Smooth muscle cell (in vitro differentiated cells): ENCODE measurements around the gene CHRDL2. TPM values are rescaled to one million over a fixed set of nuclear protein-coding genes. Genes with fewer than 3 reads are reported as not detected.

Experiments
- DNase-seq: peaks from one replicate; lab custom pipeline; 2025; ENCODE audit not compliant: unreplicated experiment; lab: John Stamatoyannopoulos, UW
- H2AFZ ChIP-seq: fragments of 200-600 bp; sonication (generic); 2 replicates; pipeline ENCODE4 v1.6.0; 2016; ENCODE audit warnings: antibody characterized with exemption, low read depth, mild to moderate bottlenecking
- H3F3A ChIP-seq: fragments of 200-600 bp; sonication (generic); 2 replicates; pipeline ENCODE4 v1.6.0; 2017; ENCODE audit warnings: antibody characterized with exemption, low read depth
- H3K27ac ChIP-seq: fragments of 200-600 bp; sonication (generic); 2 replicates; pipeline ENCODE4 v1.5.1; 2016; ENCODE audit warnings: low read depth, mild to moderate bottlenecking
- H3K27me3 ChIP-seq: fragments of 200-600 bp; sonication (generic); 2 replicates; pipeline ENCODE4 v1.6.1; 2016; ENCODE audit warnings: low read depth, mild to moderate bottlenecking
- H3K36me3 ChIP-seq: fragments of 200-600 bp; sonication (generic); 2 replicates; pipeline ENCODE4 v1.5.1; 2016; ENCODE audit warnings: low read depth
- H3K4me1 ChIP-seq: fragments of 200-600 bp; sonication (generic); 2 replicates; pipeline ENCODE4 v1.5.1; 2016; ENCODE audit warnings: low read depth
- H3K4me2 ChIP-seq: fragments of 200-600 bp; sonication (generic); 2 replicates; pipeline ENCODE4 v1.6.0; 2016; ENCODE audit warnings: mild to moderate bottlenecking
- H3K4me3 ChIP-seq: fragments of 200-600 bp; sonication (generic); 2 replicates; pipeline ENCODE4 v1.5.1; 2016; ENCODE audit warnings: mild to moderate bottlenecking
- H3K79me2 ChIP-seq: fragments of 200-600 bp; sonication (generic); 2 replicates; pipeline ENCODE4 v1.6.0; 2016; ENCODE audit warnings: low read depth, mild to moderate bottlenecking
- H3K9ac ChIP-seq: fragments of 200-600 bp; sonication (generic); 2 replicates; pipeline ENCODE4 v1.6.0; 2016; ENCODE audit warnings: low read depth
- H3K9me3 ChIP-seq: fragments of 200-600 bp; sonication (generic); replicated peaks from 2 replicates; pipeline ENCODE4 v1.5.1; 2016; ENCODE audit warnings: low read depth
- H4K20me1 ChIP-seq: fragments of 200-600 bp; sonication (generic); 2 replicates; pipeline ENCODE4 v1.6.0; 2016; ENCODE audit warnings: low read depth
- CTCF ChIP-seq: fragments of 200-600 bp; sonication (generic); IDR thresholded peaks from 2 replicates; pipeline ENCODE4 v1.5.1; 2017; ENCODE audit warnings: borderline replicate concordance, mild to moderate bottlenecking, antibody characterized with exemption; ENCODE audit not compliant: insufficient read depth, poor library complexity, severe bottlenecking
- WGBS: methylation state at CpG from one replicate; pipeline ENCODE4 v1.1.7; 2016; ENCODE audit warnings: low lambda C conversion rate; 5-methylcytosine and 5-hydroxymethylcytosine counted together
- polyA plus RNA-seq: library from polyadenylated mRNA; unstranded; fragments of >200 nt; fragmentation: Nextera tagmentation; extraction: Ambion mirVana; gene quantifications from 2 replicates; pipeline ENCODE4 v1.2.1, GENCODE V29; 2016
- total RNA-seq: library from RNA; depleted of rRNA; stranded (reverse); fragments of >200 nt; gene quantifications from 2 replicates; pipeline ENCODE4 v1.2.3, GENCODE V29; 2014

The CHRDL2 gene
- total and polyA plus RNA-seq, 2 experiments from 2014 or later, result 13.8 to 71.4 TPM

GRCh38 chr11:74717221-74717969 lies 13.8 kb downstream of the CHRDL2 start:
- Histone ChIP-seq H3K27me3 (no peaks in the 10 kb centered on the region), H3F3A (no peaks in the 10 kb centered on the region), H2AFZ (no peak overlapping the region), H3K4me1 (peaks cover 12% of the 10 kb centered on the region), H3K9ac (no peak overlapping the region), H3K27ac (no peak overlapping the region), H3K4me3 (no peak overlapping the region), H3K36me3 (no peaks in the 10 kb centered on the region), H4K20me1 (no peaks in the 10 kb centered on the region), H3K4me2 (no peak overlapping the region), H3K79me2 (no peaks in the 10 kb centered on the region), H3K9me3 (no peaks in the 10 kb centered on the region)
- no peak for DNase-seq
- TF ChIP-seq CTCF, result no peak
- 83% methylated on average over 5 of the region's 5 CpGs for WGBS

- no peak for DNase-seq
- Histone ChIP-seq H3K4me3 (no peak overlapping the region), H3K4me1 (peaks cover 8% of the 10 kb centered on the region), H3K27me3 (no peaks in the 10 kb centered on the region), H4K20me1 (no peaks in the 10 kb centered on the region), H2AFZ (no peak overlapping the region), H3K4me2 (no peak overlapping the region), H3K9ac (no peak overlapping the region), H3F3A (no peaks in the 10 kb centered on the region), H3K27ac (no peak overlapping the region), H3K9me3 (no peaks in the 10 kb centered on the region), H3K79me2 (no peaks in the 10 kb centered on the region), H3K36me3 (no peaks in the 10 kb centered on the region)
- 96% methylated on average over 7 of the region's 7 CpGs for WGBS
- no peak for TF ChIP-seq CTCF
These were observed 16.3 kb downstream of the CHRDL2 start for GRCh38 chr11:74714904-74715303.

- Histone ChIP-seq H3K9ac (no peak overlapping the region), H3K9me3 (no peaks in the 10 kb centered on the region), H3K4me2 (no peak overlapping the region), H3K79me2 (no peaks in the 10 kb centered on the region), H3K36me3 (no peaks in the 10 kb centered on the region), H3K27ac (no peak overlapping the region), H3K4me3 (no peak overlapping the region), H3K4me1 (peaks cover 8% of the 10 kb centered on the region), H3K27me3 (no peaks in the 10 kb centered on the region), H3F3A (no peaks in the 10 kb centered on the region), H2AFZ (no peak overlapping the region), H4K20me1 (no peaks in the 10 kb centered on the region)
- no peak for TF ChIP-seq CTCF
- no peak for DNase-seq
- 83% methylated on average over 4 of the region's 4 CpGs for WGBS
These were observed 17.5 kb downstream of the CHRDL2 start for GRCh38 chr11:74713686-74714085.
